Astrocyte (in vitro differentiated cells and primary cell): ENCODE measurements around the gene RAN. TPM values are rescaled to one million over a fixed set of nuclear protein-coding genes. Genes with fewer than 3 reads are reported as not detected.
"Not testable (repeated sequence)": the region's sequence is repeated elsewhere in the genome, so short reads cannot be mapped to it uniquely, and the experiment has no call there.

ENCODE experiments used
- DNase-seq: peaks from one replicate; pipeline ENCODE4 v3.0.0-alpha.2; 2010; ENCODE audit warnings: low read depth
- FAIRE-seq: peaks from 2 replicates; lab custom pipeline; 2011; peaks lifted over from hg19 to GRCh38; lab: Jason Lieb, UNC
- H2AFZ ChIP-seq: 2 replicates; pipeline ENCODE4 v1.6.0; 2012; ENCODE audit warnings: low read depth, low read length, inconsistent platforms
- H3K27ac ChIP-seq: 2 replicates; pipeline ENCODE4 v1.5.1; 2011; ENCODE audit warnings: low read depth, low read length, inconsistent platforms
- H3K27me3 ChIP-seq: 2 replicates; pipeline ENCODE4 v1.6.0; 2011; ENCODE audit warnings: low read length, inconsistent platforms; ENCODE audit not compliant: insufficient read depth
- H3K36me3 ChIP-seq: 2 replicates; pipeline ENCODE4 v1.5.1; 2011; ENCODE audit warnings: low read length, inconsistent platforms; ENCODE audit not compliant: insufficient read depth
- H3K4me1 ChIP-seq: 2 replicates; pipeline ENCODE4 v1.5.1; 2011; ENCODE audit warnings: low read length, inconsistent platforms; ENCODE audit not compliant: insufficient read depth
- H3K4me2 ChIP-seq: 2 replicates; pipeline ENCODE4 v1.6.0; 2012; ENCODE audit warnings: low read length, inconsistent platforms
- H3K4me3 ChIP-seq: 2 replicates; pipeline ENCODE4 v1.5.1; 2011; ENCODE audit warnings: low read depth, mild to moderate bottlenecking, low read length, inconsistent platforms; ENCODE audit not compliant: insufficient read depth
- H3K79me2 ChIP-seq: 2 replicates; pipeline ENCODE4 v1.6.0; 2012; ENCODE audit warnings: mild to moderate bottlenecking, low read length, inconsistent platforms; ENCODE audit not compliant: insufficient read depth
- H3K9ac ChIP-seq: 2 replicates; pipeline ENCODE4 v1.6.0; 2012; ENCODE audit warnings: mild to moderate bottlenecking, low read length, inconsistent platforms
- H3K9me3 ChIP-seq: 2 replicates; pipeline ENCODE4 v1.5.1; 2012; ENCODE audit warnings: low read depth, mild to moderate bottlenecking, low read length, inconsistent platforms; ENCODE audit not compliant: insufficient read depth
- H4K20me1 ChIP-seq: 2 replicates; pipeline ENCODE4 v1.6.0; 2012; ENCODE audit warnings: low read length, inconsistent platforms; ENCODE audit not compliant: insufficient read depth
- H3K27ac Mint-ChIP-seq: one replicate; pipeline ENCODE4 v1.8.0; 2021; ENCODE audit warnings: mild to moderate bottlenecking, mixed read lengths; ENCODE audit not compliant: unreplicated experiment
- H3K27me3 Mint-ChIP-seq: one replicate; pipeline ENCODE4 v1.8.0; 2021; ENCODE audit warnings: low read depth, mixed read lengths; ENCODE audit not compliant: unreplicated experiment
- H3K36me3 Mint-ChIP-seq: one replicate; pipeline ENCODE4 v1.8.0; 2021; ENCODE audit warnings: low read depth, mixed read lengths; ENCODE audit not compliant: unreplicated experiment
- H3K4me1 Mint-ChIP-seq: one replicate; pipeline ENCODE4 v1.8.0; 2021; ENCODE audit warnings: low read depth, mixed read lengths; ENCODE audit not compliant: unreplicated experiment
- H3K4me3 Mint-ChIP-seq: one replicate; pipeline ENCODE4 v1.8.0; 2021; ENCODE audit warnings: mild to moderate bottlenecking, moderate library complexity, mixed read lengths; ENCODE audit not compliant: unreplicated experiment
- H3K9me3 Mint-ChIP-seq: one replicate; pipeline ENCODE4 v1.8.0; 2021; ENCODE audit warnings: mild to moderate bottlenecking, mixed read lengths; ENCODE audit not compliant: unreplicated experiment
- CTCF ChIP-seq: IDR thresholded peaks from 2 replicates; pipeline ENCODE4 v1.5.1; 2011; ENCODE audit warnings: low read depth, mild to moderate bottlenecking, inconsistent platforms, low read length, moderate library complexity; ENCODE audit not compliant: insufficient read depth
- EZH2 ChIP-seq: IDR thresholded peaks from 2 replicates; pipeline ENCODE4 v1.6.1; 2012; ENCODE audit warnings: mild to moderate bottlenecking, low read length, inconsistent platforms; ENCODE audit not compliant: insufficient read depth
- total RNA-seq: library from RNA; stranded (reverse); gene quantifications from 2 replicates; pipeline ENCODE4 v1.2.1, GENCODE V29; 2021

The RAN gene
- total RNA-seq, 1 donor from 2014 or later: 872 TPM

- Mint-ChIP-seq H3K4me3 (no peak overlapping the region), H3K4me1 (no peaks in the 10 kb centered on the region), H3K27me3 (no peaks in the 10 kb centered on the region), H3K9me3 (no peaks in the 10 kb centered on the region), H3K27ac (no peak overlapping the region), H3K36me3 (peaks cover 6% of the 10 kb centered on the region)
- H3K4me1 ChIP-seq: no peaks in the 10 kb centered on the region
- peaks cover 7% of the 10 kb centered on the region for H3K36me3 ChIP-seq
- no peak for TF ChIP-seq CTCF
- TF ChIP-seq EZH2: no peak
- no peak overlapping the region for H3K4me3 ChIP-seq
- H2AFZ ChIP-seq: no peak overlapping the region
- no peak overlapping the region for H3K27ac ChIP-seq
- no peaks in the 10 kb centered on the region for H3K9me3 ChIP-seq
- H3K4me2 ChIP-seq: no peak overlapping the region
- no peaks in the 10 kb centered on the region for H3K27me3 ChIP-seq
- H3K9ac ChIP-seq: no peak overlapping the region
- no peaks in the 10 kb centered on the region for H3K79me2 ChIP-seq
- FAIRE-seq: no peak
- peaks cover 29% of the 10 kb centered on the region for H4K20me1 ChIP-seq
- DNase-seq: no peak
Measured at GRCh38 chr12:130881548-130881947, 9.7 kb downstream of the RAN start.

- not testable (repeated sequence) for H3K79me2 ChIP-seq, H3K36me3 Mint-ChIP-seq, H3K9ac ChIP-seq, H3K4me2 ChIP-seq, H3K4me3 Mint-ChIP-seq, H3K4me3 ChIP-seq, FAIRE-seq, H3K4me1 ChIP-seq, H3K36me3 ChIP-seq, H3K4me1 Mint-ChIP-seq, DNase-seq, H2AFZ ChIP-seq, H3K27ac ChIP-seq, H4K20me1 ChIP-seq, H3K27me3 Mint-ChIP-seq, H3K27ac Mint-ChIP-seq, H3K27me3 ChIP-seq, H3K9me3 ChIP-seq, H3K9me3 Mint-ChIP-seq
Measured at GRCh38 chr12:130887190-130887589, 15.3 kb downstream of the RAN start.

- Histone ChIP-seq H3K4me3 (no peak overlapping the region), H3K27ac (no peak overlapping the region), H3K27me3 (no peaks in the 10 kb centered on the region), H2AFZ (no peak overlapping the region), H3K4me2 (no peak overlapping the region), H3K9me3 (no peaks in the 10 kb centered on the region), H4K20me1 (no peaks in the 10 kb centered on the region), H3K79me2 (no peaks in the 10 kb centered on the region), H3K9ac (no peak overlapping the region), H3K4me1 (no peaks in the 10 kb centered on the region), H3K36me3 (no peaks in the 10 kb centered on the region)
- H3K27ac Mint-ChIP-seq: no peak overlapping the region
- no peak overlapping the region for H3K4me3 Mint-ChIP-seq
- H3K27me3 Mint-ChIP-seq: peaks cover 2% of the 10 kb centered on the region
- TF ChIP-seq EZH2 (no peak), CTCF (no peak)
- H3K36me3 Mint-ChIP-seq: no peaks in the 10 kb centered on the region
- H3K9me3 Mint-ChIP-seq: no peaks in the 10 kb centered on the region
- H3K4me1 Mint-ChIP-seq: no peaks in the 10 kb centered on the region
- FAIRE-seq (no peak), DNase-seq (no peak)
Measured at GRCh38 chr12:130904064-130904463, 32.2 kb downstream of the RAN start.

- H4K20me1 ChIP-seq, H3K27me3 Mint-ChIP-seq, H3K4me2 ChIP-seq, H3K36me3 ChIP-seq, H3K79me2 ChIP-seq, H3K27me3 ChIP-seq, H3K4me1 Mint-ChIP-seq, H3K4me3 ChIP-seq, H3K36me3 Mint-ChIP-seq, DNase-seq, H3K4me3 Mint-ChIP-seq, H2AFZ ChIP-seq, H3K9ac ChIP-seq, H3K27ac Mint-ChIP-seq, H3K9me3 Mint-ChIP-seq, H3K9me3 ChIP-seq, FAIRE-seq, H3K27ac ChIP-seq, H3K4me1 ChIP-seq: not testable (repeated sequence)
Measured at GRCh38 chr12:130904936-130905455, 33.1 kb downstream of the RAN start.
